IPS-18c (cell line): ENCODE measurements around the gene DNAJB6.

Experiments used
- H3K4me3 ChIP-seq: 2 replicates; pipeline ENCODE4 v1.7.0; 2013; ENCODE audit warnings: low read depth, mild to moderate bottlenecking, low read length, moderate library complexity; ENCODE audit not compliant: insufficient read depth
- H3K9me3 ChIP-seq: one replicate; pipeline ENCODE4 v1.6.1; 2013; ENCODE audit warnings: mild to moderate bottlenecking, low read length, moderate library complexity; ENCODE audit not compliant: control insufficient read depth, insufficient read depth

Gene DNAJB6

DNA sequence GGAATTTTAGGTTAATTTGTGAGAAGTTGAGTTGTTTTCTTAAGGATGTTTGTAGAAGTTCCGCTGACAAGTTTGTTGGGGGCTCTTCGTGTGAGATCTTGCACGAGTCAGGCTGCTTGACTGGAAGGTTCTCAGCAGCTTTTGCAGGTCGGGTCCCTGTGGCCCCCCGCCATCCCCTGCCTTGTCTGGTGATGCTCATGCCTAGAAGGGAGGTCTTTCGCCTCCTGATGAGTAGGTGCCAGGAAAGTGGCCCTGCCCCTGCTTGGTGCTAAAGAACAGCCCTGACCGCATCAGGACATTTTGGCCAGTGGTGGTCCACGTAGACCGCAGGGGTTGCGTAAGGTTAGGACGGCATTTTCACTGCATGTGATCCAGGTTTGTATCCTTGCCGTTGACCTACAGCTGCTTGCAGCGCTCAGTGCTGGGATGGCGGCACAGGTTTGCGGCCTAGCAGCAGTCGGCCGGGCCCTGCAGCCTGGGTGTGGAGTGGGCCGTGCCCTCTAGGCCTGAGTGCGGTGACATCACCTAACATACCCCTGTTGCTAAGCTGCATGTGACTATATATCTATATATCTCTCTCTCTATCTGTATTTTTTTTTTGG lies 62.4 kb downstream of the DNAJB6 start:
- no peaks in the 10 kb centered on the region for H3K9me3 ChIP-seq

DNA sequence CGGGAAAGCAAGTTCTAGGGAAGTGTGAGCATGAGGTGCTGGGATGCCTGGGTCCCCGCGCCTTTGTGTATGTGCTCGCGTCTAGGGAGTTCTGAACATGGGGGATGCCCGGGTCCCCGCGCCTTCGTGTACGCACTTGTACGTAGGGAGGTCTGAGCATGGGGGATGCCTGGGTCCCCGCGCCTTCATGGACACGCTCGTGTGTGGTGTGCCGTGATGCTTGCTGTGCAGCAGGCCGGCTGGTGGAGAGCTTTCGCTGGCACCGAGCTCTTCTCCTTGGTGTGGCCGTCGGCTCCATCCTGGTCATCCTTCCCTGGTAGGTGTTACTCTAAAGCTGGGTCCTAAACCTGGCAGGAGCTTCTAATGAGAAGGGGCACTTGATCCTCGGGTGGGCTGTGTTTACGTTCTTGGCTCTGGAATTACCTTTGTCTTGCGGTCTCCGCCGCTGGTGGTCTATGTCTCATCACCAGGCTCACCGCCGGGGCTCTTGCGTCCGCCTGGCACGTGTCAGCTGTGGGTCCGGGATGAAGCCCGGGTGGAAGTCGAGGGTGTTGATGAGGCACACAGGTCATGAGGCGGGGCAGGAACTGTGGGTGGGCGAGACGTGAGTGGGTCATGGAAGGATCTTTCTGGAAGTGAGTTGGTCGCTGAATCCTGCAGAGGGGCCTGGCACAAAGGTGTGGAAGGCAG lies 63.5 kb downstream of the DNAJB6 start:
- Histone ChIP-seq H3K9me3 (no peaks in the 10 kb centered on the region), H3K4me3 (no peak overlapping the region)

More for the DNA sequence above, 62.4 kb downstream of the DNAJB6 start:
- H3K4me3 ChIP-seq: no peak overlapping the region

DNA sequence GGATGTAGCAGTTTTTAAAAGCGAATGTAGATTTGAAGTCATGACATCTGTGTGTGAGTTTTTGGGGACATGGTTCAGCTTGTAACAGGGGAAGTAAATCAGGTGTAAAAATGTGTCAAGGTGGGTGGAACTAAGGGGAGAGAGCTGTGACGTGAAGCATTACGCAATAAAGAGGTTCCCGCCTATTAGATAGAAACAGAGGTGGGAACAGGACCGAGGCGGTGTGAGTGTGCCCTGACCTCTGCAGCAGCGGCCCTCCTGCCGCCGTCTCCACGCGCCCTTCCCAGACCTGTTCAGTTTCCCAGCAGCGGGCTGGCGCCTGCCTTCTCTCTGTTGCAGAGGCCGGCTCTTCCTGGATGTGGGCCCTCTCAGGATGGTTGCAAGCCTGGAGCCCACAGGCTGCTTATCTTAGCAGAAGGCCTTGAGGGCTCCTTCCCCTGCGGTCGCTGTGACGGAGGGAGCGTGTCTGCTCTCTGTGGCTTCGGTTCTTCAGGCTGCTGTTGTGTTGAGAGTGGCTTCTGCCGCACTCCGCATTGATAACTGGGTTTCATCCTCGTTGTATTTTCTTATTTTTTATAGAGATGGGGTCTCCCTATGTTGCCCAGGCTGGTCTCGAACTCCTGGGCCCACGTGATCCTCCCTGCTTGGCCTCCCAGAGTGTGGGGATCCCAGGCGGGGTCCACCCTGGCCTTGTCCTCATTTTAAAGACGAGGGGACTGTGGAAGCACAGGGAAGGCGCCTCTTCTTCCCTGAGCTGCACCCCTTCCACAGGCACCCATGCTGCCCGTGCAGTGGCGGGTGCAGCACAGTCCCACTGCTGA lies 65.0 kb downstream of the DNAJB6 start:
- Histone ChIP-seq H3K4me3 (no peak overlapping the region), H3K9me3 (no peaks in the 10 kb centered on the region)

DNA sequence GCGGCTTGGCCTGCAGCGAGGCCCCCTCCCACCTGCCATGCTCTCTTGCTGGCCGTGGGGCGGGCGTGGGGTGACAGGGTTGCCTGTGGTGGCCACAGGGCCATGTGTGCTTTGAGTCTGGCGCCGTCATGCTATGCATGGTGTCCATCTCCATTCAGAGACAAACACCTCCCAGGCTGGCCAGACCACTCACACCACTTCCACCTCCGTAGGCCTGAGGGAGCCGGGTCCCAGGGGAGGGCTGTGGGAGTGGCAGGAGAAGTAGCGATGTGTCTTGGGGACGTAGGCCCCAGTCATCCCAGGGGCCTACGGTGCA lies 65.5 kb downstream of the DNAJB6 start:
- Histone ChIP-seq H3K9me3 (no peaks in the 10 kb centered on the region), H3K4me3 (no peak overlapping the region)

DNA sequence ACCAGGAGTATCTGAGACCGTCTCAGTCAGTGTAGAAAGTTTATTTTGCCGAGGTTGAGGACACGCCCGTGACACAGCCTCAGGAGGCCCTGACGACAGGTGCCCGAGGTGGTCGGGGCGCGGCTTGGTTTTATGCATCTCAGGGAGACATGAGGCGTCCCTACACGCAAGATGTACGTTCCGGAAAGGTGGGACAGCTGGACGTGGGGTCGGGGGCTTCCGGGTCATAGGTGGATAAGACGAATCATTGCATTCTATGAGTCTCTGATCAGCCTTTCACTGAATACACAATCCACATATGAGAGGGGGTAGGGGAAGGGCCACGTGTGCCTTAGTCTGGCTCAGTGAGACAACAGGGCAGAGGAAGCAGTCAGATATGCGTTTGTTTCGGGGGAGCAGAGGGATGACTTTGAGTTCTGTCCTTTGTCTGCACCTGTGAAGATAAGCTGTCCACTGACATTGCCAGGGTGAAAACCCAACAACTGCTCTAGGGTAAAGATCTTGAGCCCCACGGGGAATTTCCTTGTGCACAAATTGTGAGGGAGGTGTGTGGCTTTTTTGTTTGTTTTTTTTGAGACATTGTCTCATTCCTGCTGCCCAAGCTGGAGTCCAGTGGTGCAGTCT lies 66.2 kb downstream of the DNAJB6 start:
- no peaks in the 10 kb centered on the region for H3K9me3 ChIP-seq
- H3K4me3 ChIP-seq: no peak overlapping the region

DNA sequence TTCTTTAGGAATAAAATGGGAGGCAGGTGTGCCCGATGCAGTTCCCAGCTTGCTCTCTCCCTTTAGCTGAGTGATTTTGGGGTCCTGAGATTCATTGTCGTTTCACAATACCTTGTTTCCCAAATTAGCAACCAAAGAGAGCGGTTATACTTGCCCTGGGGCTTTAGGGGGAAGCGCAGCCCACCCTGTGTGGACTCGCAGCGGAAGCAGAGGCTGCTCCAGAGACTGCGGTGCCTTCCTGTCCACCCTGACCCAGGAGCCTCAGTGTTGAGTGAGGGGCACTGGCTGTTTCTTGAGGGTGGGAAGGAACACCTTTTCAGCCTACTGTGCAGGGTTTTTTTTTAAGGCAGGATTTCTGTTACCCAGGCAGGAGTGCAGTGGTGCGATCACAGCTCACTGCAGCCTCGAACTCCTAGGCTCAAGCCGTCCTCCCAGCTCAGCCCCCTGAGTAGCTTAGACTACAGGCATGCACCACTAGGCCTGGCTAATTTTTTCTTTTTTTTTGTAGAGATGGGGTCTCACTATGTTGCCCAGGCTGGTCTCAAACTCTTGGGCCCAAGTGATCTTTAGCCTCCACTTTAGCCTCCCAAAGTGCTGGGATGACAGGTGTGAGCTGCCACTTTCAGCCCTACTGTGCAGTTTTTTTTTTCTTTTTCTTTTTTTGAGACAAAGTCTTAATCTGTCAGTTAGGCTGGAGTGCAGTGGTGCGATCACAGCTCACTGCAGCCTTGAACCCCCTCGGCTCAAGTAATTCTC lies 67.0 kb downstream of the DNAJB6 start:
- H3K4me3 ChIP-seq: no peak overlapping the region
- no peaks in the 10 kb centered on the region for H3K9me3 ChIP-seq

DNA sequence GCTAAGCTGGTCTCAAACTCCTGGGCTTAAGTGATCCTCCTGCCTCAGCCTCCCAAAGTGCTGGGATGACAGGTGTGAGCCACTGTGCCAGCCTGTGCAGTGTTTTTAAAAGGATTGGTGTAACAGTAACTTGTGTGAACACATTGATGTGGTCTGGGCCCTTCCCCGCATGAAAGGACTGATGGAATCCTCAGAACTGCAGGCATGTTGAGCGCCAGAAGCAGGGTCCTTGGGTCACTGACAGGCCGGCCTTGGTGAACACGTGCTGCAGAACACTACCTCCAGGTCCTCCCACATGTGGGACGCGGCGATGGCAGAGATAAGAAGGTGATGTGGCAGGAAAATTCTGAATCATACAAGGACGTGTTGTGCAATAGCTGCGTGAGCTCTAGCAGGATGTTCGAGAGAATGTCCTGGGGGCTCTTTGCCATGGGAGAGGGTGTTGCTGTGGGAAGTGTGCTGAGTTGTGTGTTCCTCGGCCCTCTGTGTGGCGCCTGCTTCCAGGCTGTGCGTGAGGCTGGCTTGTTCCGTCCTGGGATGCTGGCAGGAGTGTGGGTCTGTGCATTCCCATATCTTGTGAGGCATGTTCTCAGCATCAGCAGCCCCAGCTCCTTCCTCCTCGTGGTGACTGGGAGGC lies 68.2 kb downstream of the DNAJB6 start:
- Histone ChIP-seq H3K4me3 (no peak overlapping the region), H3K9me3 (no peaks in the 10 kb centered on the region)

DNA sequence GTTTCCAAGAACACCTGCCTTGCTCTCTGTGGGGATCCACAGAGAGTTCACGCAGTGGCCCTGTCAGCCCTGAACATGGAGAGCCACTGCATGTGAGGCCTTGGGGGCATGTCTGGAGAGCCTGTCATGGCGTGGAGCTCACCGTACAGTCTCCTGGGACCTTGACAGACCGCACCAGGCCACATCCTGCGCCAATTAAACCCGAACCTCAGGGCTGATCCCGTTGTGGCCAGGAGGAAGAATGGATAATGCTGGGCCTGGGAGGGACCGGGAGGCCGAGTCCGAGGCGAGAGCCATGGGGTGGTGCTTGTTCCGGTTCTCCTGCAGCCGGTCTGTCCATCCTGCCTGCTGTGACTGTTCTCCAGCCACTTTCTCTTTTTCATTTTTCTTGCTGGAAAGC lies 68.7 kb downstream of the DNAJB6 start:
- Histone ChIP-seq H3K9me3 (no peaks in the 10 kb centered on the region), H3K4me3 (no peak overlapping the region)

DNA sequence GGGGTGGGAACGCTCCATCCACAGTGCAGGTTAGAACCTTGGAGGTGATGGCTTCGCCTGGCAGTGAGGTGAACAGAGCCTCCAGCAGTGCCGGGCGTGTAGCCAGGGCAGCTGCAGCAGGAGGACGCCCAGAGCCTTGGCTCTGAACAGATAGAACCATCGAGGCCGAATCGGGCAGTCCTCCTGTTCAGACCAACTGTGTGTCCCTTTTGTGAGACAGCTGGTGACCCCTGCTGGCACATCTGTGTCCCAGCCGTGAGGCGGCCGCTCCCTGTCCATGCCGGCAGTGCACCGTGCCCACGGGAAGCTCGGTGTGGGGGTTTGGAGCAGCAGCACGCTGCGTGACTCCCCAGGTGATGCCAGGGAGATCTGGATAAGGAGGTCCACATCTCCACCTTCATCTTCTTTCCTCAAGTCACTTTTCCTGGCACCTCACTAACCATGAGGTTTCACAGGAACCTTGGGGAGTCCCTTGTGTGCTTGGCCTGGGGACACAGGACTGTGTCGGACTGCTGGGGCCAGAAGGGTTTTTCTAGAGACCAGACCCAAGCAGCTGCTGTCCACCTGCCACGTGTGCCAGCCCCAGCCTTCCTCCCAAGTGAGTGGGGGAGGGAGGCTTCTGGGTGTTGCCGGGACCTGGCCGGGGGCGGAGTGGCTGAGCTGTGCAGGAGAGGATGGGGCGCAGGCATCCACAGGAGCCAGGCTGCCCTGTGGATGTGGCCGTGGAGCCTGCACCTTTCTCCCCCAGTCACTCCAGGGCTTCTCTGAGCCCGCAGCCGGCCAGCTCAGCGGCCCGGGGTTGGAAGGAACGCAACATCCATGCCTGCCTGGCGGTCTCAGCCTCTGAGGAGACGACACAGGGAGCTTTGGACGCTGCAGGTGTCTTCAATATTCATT lies 69.4 kb downstream of the DNAJB6 start:
- no peak overlapping the region for H3K4me3 ChIP-seq

DNA sequence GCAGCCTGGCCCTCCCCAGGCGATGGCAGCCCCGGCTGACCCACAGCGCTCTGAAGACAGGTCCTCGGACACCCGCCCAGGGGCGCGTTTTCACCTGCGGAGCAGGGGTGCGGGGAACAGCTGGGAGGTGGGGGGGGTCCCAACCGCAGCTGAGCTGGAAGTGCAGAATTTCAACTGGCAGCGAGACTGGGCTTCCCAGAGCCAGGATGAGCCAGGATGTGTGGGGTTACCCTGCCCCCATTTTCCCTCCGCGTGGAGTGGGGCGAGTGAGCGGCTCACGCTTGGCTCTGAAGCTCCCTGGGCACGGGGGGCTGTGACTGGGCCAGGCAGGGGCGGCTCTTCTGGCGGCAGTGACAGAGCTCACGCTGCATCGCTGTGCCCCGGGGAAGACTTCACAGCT lies 70.2 kb downstream of the DNAJB6 start:
- no peaks in the 10 kb centered on the region for H3K9me3 ChIP-seq

More for the DNA sequence above, 69.4 kb downstream of the DNAJB6 start:
- H3K9me3 ChIP-seq: no peaks in the 10 kb centered on the region

DNA sequence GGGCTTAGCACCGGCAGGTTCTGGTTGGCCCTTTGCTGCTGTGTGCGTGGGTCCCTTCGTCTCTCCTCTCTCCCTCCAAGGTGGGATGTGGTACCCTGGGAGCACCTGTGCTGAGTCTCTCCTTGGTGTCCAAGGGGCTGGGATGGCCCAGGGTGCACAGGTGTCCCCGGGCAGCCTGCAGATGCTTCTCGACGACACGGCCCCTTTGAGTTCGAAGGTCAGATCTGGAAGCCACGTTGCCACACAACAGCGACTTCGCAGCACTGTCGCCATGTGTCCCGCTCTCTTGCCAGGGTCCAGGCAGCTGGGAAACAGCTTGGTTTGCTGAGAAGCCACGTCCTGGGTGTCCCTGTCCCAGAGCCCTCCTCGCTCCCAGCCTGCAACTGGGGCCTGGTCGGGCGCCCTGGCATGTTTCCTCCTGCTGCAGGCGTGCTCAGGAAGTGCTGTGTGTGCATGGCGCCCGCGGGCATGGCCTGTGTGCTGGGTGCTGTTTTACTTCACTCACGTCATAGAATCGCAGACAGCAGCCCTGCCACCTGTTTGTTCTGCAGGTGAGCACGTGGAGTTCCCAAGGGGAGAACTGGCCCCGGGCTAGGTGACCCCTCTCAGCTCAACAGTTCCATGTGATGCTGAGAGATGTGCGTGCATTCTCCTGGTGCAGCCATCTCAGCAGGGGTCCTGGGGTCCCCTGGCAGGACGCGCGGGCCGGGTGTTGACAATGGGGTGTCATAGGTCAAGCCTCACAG lies 70.9 kb downstream of the DNAJB6 start:
- Histone ChIP-seq H3K9me3 (no peaks in the 10 kb centered on the region), H3K4me3 (no peak overlapping the region)

More for the DNA sequence above, 70.2 kb downstream of the DNAJB6 start:
- H3K4me3 ChIP-seq: no peak overlapping the region

DNA sequence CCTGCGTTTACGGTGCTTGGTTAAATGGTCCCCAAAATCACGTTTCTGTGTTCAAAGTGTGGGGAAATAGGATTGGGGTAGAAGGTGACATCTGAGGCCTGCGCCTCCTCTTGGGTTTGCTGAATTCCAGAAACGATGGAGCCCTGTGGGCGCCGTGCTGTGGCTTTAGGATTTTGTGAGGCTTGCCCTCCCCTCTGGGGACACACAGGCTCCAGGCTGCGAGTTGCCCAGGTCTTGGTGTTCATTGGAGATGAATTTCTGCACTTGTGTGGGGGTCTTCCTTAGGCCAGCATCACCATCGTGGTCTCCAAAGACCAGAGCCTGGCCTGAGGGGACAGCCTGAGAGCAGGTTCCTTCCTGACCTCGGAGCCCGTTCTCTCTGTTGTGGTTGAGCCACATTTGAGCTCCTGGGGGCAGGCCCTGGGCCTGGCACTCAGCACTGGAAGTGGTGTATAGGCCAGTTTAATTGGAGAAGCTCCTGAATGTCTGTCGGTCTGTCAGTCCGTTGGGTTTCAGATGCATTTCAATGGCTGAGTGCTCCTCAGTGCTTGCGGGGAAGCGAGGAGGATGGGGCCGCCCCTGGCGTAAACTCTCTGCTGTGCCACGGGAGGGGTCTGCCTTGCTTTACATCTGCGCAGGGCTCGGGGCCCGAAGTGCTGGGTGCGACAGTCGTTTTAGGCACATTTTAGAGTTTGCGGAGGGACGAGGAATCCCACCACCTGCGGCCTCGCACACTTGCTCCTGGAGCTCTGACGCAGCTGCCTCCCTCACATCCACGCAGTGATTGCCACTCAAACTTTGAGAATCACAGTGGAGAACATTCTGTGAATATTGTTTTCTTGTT lies 71.7 kb downstream of the DNAJB6 start:
- H3K9me3 ChIP-seq: no peaks in the 10 kb centered on the region
- no peak overlapping the region for H3K4me3 ChIP-seq

DNA sequence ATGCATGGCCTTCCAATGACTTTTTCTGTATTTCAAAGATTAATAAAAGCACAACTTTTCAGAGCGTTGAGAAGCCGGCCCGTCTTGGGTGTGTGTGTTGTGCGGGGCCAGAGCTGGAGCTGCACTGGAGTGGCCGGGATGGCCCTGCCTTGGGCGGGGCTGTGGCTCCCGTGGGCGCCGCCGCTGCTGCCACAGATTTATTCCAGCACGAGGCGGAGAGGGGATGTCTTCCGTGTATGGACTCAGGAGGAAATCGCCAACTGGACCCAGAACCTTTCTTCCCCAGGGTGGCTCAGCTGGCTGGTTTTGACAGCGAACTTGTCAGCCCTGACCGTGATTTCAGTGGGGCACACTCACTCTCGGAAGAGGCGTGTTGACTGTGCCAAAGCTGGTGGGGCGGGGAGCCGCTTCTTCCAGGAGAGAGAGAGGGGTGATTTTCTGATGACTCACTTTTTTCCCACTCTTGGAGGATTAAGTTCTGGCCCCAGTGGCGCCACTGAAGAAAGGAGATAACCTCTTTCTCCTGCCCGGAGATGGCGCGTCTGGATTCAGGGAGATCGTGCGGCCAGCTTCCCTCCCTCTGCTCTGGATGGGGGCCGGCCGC lies 72.4 kb downstream of the DNAJB6 start:
- Histone ChIP-seq H3K4me3 (no peak overlapping the region), H3K9me3 (peaks cover 2% of the 10 kb centered on the region)
